HepG2 (cell line): ENCODE data around the gene SCN4B. TPM values are rescaled to one million over a fixed set of nuclear protein-coding genes. Genes with fewer than 3 reads are reported as not detected.

Experiments used
- FOXO4 ChIP-seq: sonication (generic); formaldehyde crosslinking; conservative IDR thresholded peaks from 2 replicates; pipeline ENCODE4 v1.8.1; 2023; ENCODE audit warnings: missing genetic modification reagents
- JARID2 ChIP-seq: sonication (generic); formaldehyde crosslinking; IDR thresholded peaks from 2 replicates; pipeline ENCODE4 v1.8.1; 2023; ENCODE audit warnings: missing genetic modification reagents, inconsistent platforms; ENCODE audit not compliant: insufficient replicate concordance
- KDM2A ChIP-seq: sonication (generic); formaldehyde crosslinking; IDR thresholded peaks from 2 replicates; pipeline ENCODE4 v1.4.0; 2020; ENCODE audit warnings: low read depth, missing genetic modification reagents, borderline replicate concordance
- KDM4B ChIP-seq: sonication (generic); formaldehyde crosslinking; IDR thresholded peaks from 2 replicates; pipeline ENCODE4 v1.4.0; 2020; ENCODE audit warnings: missing genetic modification reagents
- POGK ChIP-seq: sonication (generic); formaldehyde crosslinking; conservative IDR thresholded peaks from 2 replicates; pipeline ENCODE4 v1.8.0; 2022; ENCODE audit warnings: mild to moderate bottlenecking, moderate library complexity, missing genetic modification reagents
- RCOR2 ChIP-seq: IDR thresholded peaks from 2 replicates; pipeline ENCODE4 v1.6.1; 2016; ENCODE audit warnings: missing biosample characterization, missing genetic modification reagents
- RFX1 ChIP-seq: fragments of 450-650 bp; IDR thresholded peaks from 2 replicates; pipeline ENCODE4 v1.6.1; 2017
- RXRB ChIP-seq: IDR thresholded peaks from 2 replicates; pipeline ENCODE4 v1.6.1; 2016; ENCODE audit warnings: borderline replicate concordance, missing genetic modification reagents, missing compliant biosample characterization
- SKI ChIP-seq: fragments of 450-650 bp; IDR thresholded peaks from one replicate; pipeline ENCODE4 v1.6.1; 2018; ENCODE audit warnings: mild to moderate bottlenecking; ENCODE audit not compliant: partially characterized antibody
- YEATS4 ChIP-seq: sonication (generic); formaldehyde crosslinking; IDR thresholded peaks from 2 replicates; pipeline ENCODE4 v1.4.0; 2020; ENCODE audit warnings: missing genetic modification reagents, borderline replicate concordance
- ZFP1 ChIP-seq: IDR thresholded peaks from 2 replicates; pipeline ENCODE4 v1.6.1; 2016
- ZFP36L1 ChIP-seq: sonication (generic); formaldehyde crosslinking; IDR thresholded peaks from 2 replicates; pipeline ENCODE4 v1.8.0; 2022; ENCODE audit warnings: mild to moderate bottlenecking, missing genetic modification reagents, moderate library complexity
- ZNF225 ChIP-seq: sonication (generic); formaldehyde crosslinking; IDR thresholded peaks from 2 replicates; pipeline ENCODE4 v1.4.0; 2020; ENCODE audit warnings: mild to moderate bottlenecking, missing genetic modification reagents
- ZNF607 ChIP-seq: sonication (generic); formaldehyde crosslinking; IDR thresholded peaks from 2 replicates; pipeline ENCODE4 v1.5.1; 2020; ENCODE audit warnings: missing genetic modification reagents, mild to moderate bottlenecking, borderline replicate concordance
- polyA plus RNA-seq, 8 experiments: library from polyadenylated mRNA; depleted of rRNA in 3 of 8; stranded (reverse) in 7 of 8; unstranded in 1 of 8; fragments of >200 nt; fragmentation: Illumina TruSeq in 4 of 8; extraction: Trizol in 4 of 8; gene quantifications; 2 replicates each; pipeline versions ENCODE4 v1.2.1 to v1.2.3, GENCODE V29; 2011 to 2016; ENCODE audit warnings: low read depth in 4 of 8, missing spikeins in 1 of 8, mixed read lengths in 1 of 8; ENCODE audit not compliant: insufficient read depth in 1 of 8
- total RNA-seq, 5 experiments: library from RNA; depleted of rRNA; stranded (reverse); fragments of >200 nt; fragmentation: Illumina TruSeq; extraction: Trizol; gene quantifications; 2 replicates each; pipeline ENCODE4 v1.2.3, GENCODE V29; 2016; ENCODE audit warnings: low read depth in 1 of 5
- TF ChIP-seq, protein P1 (sequence below), 2 experiments: sonication (generic) in 1 of 2; formaldehyde crosslinking in 1 of 2; IDR thresholded peaks; 2 replicates each; pipeline versions ENCODE4 v1.4.0 to v1.6.1; 2016 to 2020; ENCODE audit warnings: borderline replicate concordance in 1 of 2, low read depth in 1 of 2, mild to moderate bottlenecking in 1 of 2, missing genetic modification reagents in 1 of 2
- TF ChIP-seq, protein P2 (sequence below): IDR thresholded peaks from 2 replicates; pipeline ENCODE4 v1.6.1; 2012; ENCODE audit warnings: low read depth, low read length, improper control_type of control experiment
- TF ChIP-seq, protein P3 (sequence below): sonication (generic); formaldehyde crosslinking; IDR thresholded peaks from 2 replicates; pipeline ENCODE4 v1.5.0; 2020; ENCODE audit warnings: mild to moderate bottlenecking, missing genetic modification reagents
- TF ChIP-seq, protein P4 (sequence below): sonication (generic); formaldehyde crosslinking; IDR thresholded peaks from 2 replicates; pipeline ENCODE4 v1.4.0; 2020; ENCODE audit warnings: mild to moderate bottlenecking, low read depth, missing genetic modification reagents

Gene SCN4B
- total and polyA plus RNA-seq, 2 of the 13 experiments (the other 11 are each of a cell fraction or from before 2014, with no cell fraction given), result 0.04 to 0.29 TPM

- TF ChIP-seq, protein P1, sequence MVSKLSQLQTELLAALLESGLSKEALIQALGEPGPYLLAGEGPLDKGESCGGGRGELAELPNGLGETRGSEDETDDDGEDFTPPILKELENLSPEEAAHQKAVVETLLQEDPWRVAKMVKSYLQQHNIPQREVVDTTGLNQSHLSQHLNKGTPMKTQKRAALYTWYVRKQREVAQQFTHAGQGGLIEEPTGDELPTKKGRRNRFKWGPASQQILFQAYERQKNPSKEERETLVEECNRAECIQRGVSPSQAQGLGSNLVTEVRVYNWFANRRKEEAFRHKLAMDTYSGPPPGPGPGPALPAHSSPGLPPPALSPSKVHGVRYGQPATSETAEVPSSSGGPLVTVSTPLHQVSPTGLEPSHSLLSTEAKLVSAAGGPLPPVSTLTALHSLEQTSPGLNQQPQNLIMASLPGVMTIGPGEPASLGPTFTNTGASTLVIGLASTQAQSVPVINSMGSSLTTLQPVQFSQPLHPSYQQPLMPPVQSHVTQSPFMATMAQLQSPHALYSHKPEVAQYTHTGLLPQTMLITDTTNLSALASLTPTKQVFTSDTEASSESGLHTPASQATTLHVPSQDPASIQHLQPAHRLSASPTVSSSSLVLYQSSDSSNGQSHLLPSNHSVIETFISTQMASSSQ (IDR thresholded peaks at IDR 0.05; ENCODE audit: low read depth), result no peak
- TF ChIP-seq, protein P1 (CRISPR knock-in tag; IDR thresholded peaks at IDR 0.05; ENCODE audit: borderline replicate concordance), result no peak
- no peak for TF ChIP-seq ZNF225 (CRISPR knock-in tag)
- no peak for TF ChIP-seq KDM2A (CRISPR knock-in tag)
- no peak for TF ChIP-seq ZFP1 (CRISPR knock-in tag)
- no peak for TF ChIP-seq KDM4B (CRISPR knock-in tag)
- TF ChIP-seq, protein P2, sequence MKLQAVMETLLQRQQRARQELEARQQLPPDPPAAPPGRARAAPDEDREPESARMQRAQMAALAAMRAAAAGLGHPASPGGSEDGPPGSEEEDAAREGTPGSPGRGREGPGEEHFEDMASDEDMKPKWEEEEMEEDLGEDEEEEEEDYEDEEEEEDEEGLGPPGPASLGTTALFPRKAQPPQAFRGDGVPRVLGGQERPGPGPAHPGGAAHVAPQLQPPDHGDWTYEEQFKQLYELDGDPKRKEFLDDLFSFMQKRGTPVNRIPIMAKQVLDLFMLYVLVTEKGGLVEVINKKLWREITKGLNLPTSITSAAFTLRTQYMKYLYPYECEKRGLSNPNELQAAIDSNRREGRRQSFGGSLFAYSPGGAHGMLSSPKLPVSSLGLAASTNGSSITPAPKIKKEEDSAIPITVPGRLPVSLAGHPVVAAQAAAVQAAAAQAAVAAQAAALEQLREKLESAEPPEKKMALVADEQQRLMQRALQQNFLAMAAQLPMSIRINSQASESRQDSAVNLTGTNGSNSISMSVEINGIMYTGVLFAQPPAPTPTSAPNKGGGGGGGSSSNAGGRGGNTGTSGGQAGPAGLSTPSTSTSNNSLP, result no peak
- TF ChIP-seq RXRB (CRISPR knock-in tag), result peak; percentile 68; the same call in 1 of the 2 replicates
- TF ChIP-seq, protein P3, sequence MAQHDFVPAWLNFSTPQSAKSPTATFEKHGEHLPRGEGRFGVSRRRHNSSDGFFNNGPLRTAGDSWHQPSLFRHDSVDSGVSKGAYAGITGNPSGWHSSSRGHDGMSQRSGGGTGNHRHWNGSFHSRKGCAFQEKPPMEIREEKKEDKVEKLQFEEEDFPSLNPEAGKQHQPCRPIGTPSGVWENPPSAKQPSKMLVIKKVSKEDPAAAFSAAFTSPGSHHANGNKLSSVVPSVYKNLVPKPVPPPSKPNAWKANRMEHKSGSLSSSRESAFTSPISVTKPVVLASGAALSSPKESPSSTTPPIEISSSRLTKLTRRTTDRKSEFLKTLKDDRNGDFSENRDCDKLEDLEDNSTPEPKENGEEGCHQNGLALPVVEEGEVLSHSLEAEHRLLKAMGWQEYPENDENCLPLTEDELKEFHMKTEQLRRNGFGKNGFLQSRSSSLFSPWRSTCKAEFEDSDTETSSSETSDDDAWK (CRISPR knock-in tag), result no peak
- TF ChIP-seq YEATS4 (CRISPR knock-in tag), result no peak
- TF ChIP-seq, protein P4, sequence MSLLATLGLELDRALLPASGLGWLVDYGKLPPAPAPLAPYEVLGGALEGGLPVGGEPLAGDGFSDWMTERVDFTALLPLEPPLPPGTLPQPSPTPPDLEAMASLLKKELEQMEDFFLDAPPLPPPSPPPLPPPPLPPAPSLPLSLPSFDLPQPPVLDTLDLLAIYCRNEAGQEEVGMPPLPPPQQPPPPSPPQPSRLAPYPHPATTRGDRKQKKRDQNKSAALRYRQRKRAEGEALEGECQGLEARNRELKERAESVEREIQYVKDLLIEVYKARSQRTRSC (CRISPR knock-in tag), result no peak
- TF ChIP-seq JARID2 (CRISPR knock-in tag), result no peak
- TF ChIP-seq POGK (CRISPR knock-in tag), result no peak
- peak; percentile 64 for TF ChIP-seq SKI
- TF ChIP-seq RFX1, result no peak
- TF ChIP-seq ZNF607 (CRISPR knock-in tag), result no peak
- no peak for TF ChIP-seq RCOR2 (CRISPR knock-in tag)
- no peak for TF ChIP-seq FOXO4 (CRISPR knock-in tag)
- TF ChIP-seq ZFP36L1, result no peak
Measured at GRCh38 chr11:118092907-118093571, 59.6 kb downstream of the SCN4B start (continued).
